Activated CD8-positive, alpha-beta memory T cell treated with anti-CD3 and anti-CD28 coated beads for 36 hours (primary cell): ENCODE measurements around the gene MOBP. TPM values are rescaled to one million over a fixed set of nuclear protein-coding genes. Genes with fewer than 3 reads are reported as not detected.
"Not testable (repeated sequence)": the region's sequence is repeated elsewhere in the genome, so short reads cannot be mapped to it uniquely, and the experiment has no call there.

Source experiments
- CTCF ChIA-PET: fragments of 350-600 bp; sonication (Branson Sonifier 250); formaldehyde crosslinking; loops from one replicate; lab custom pipeline; 2021; ENCODE audit warnings: antibody characterized with exemption; lab: Charles Lee
- POLR2A ChIA-PET: fragments of 350-600 bp; sonication (Branson Sonifier 250); formaldehyde crosslinking; loops from one replicate; lab custom pipeline; 2021; ENCODE audit warnings: antibody characterized with exemption; lab: Charles Lee
- total RNA-seq, 2 experiments: library from RNA; stranded (reverse); gene quantifications; one replicate each; pipeline ENCODE4 v1.2.3, GENCODE V29; 2021

Gene MOBP
- total RNA-seq = not detected

- ChIA-PET CTCF (no interaction called here), POLR2A (no interaction called here)
Observed at GRCh38 chr3:39467394-39468107, at the start of gene MOBP. TSS of gene MOBP (plus strand) at chr3:39467680. CDS start at chr3:39502070, 34,390 bp downstream.

- POLR2A ChIA-PET, CTCF ChIA-PET: not testable (repeated sequence)
Observed at GRCh38 chr3:39418556-39419225, 48.8 kb upstream of the MOBP start.

DNA sequence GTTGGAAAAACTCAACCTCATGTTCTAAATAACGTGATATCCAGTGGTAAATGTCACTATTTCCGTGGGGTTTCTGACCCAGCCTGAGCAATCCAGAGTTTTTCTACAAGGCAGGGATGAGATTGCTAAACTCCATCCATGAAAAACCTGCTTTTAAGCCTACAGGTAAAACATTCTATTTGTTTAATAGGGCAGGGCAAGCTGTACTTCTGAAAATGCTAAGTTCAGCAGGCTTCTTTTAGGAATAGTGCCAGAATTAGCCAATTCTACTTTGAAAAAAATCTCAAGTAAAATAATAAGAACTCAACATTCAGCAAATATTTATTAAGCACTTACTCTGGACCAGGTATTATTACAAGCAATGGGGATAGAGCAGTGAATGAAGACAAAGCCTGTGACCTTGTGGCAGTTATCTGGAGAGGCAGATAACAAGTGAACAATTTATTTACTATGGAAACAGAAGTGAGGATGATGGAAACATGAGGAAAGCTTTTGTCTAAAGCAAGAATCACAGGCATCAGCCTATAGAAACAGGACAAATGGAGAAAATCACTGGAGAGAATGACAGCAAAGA, 47.7 kb upstream of the MOBP start:
- CTCF ChIA-PET = no interaction called here

DNA sequence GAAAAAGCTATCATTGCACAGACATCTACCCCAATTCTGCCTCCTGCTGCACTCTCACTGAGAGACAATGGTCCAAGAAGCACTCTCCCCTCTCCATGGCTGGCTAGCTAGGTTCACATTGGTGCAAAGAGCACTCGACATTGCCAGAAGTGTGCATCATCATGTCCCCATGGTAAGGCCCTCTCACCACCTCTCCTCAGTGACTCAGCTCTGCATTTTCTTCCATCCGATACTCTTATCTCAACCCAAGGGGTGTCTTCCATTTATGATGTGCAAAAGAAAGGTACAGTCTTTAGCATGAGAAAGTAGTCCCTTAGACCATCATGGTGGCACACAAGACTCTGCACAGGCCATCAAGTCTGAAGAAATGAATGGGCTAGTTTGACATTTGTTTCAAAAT, 46.9 kb upstream of the MOBP start:
- ChIA-PET POLR2A (no interaction called here), CTCF (no interaction called here)

More for the DNA sequence above, 47.7 kb upstream of the MOBP start:
- POLR2A ChIA-PET = no interaction called here

- CTCF ChIA-PET = no interaction called here
- POLR2A ChIA-PET = no interaction called here
Observed at GRCh38 chr3:39423436-39423970, 44.0 kb upstream of the MOBP start.

DNA sequence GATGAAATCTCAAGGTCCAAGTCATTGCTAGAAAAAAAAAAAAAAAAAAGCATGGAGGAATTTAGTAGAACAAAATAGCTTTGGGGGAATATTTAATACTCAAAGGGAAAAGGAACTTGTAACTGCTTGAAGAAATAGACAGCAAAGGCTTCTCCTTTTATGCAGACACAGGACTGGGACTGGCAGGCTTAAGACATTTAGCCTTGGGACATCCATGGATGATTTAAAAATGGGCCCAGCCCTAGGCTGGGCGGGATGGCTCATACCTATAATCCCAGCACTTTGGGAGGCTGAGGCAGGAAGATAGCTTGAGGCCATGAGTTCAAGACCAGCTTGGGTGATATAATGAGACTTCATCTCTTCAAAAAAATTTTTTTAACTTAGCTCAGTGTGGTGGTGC, 41.2 kb upstream of the MOBP start:
- CTCF ChIA-PET = no interaction called here
- POLR2A ChIA-PET = no interaction called here

- CTCF ChIA-PET = no interaction called here
- POLR2A ChIA-PET = no interaction called here
Observed at GRCh38 chr3:39427506-39427905, 40.0 kb upstream of the MOBP start.

GRCh38 chr3:39428745-39429201, 38.7 kb upstream of the MOBP start:
- POLR2A ChIA-PET = no interaction called here
- CTCF ChIA-PET = no interaction called here

DNA sequence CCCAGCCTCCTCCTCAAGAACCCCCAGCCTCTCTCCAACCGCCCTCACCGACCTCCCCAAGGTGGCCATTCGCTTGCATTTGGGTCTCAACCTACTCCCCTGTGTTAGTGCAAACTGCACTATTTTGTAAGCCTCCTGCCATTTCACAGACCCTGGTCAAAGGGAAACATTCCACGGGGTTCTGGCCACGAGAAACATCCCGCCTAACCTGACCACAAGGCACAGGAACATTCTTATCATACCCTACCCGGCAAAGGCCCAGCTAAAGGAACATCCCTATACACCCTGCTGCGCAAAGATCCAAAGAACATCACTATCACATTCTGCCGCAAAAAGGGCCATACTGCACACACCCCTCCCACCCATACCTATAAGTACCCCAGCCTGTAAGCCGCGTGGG, 38.0 kb upstream of the MOBP start:
- ChIA-PET POLR2A (no interaction called here), CTCF (interaction anchor here (1.1 kb wide), 1 partner anchor 10 kb away, joined by 3 read pairs; no protein-coding TSS in a partner anchor)

GRCh38 chr3:39432342-39432741, 35.1 kb upstream of the MOBP start:
- ChIA-PET CTCF (no interaction called here), POLR2A (no interaction called here)

DNA sequence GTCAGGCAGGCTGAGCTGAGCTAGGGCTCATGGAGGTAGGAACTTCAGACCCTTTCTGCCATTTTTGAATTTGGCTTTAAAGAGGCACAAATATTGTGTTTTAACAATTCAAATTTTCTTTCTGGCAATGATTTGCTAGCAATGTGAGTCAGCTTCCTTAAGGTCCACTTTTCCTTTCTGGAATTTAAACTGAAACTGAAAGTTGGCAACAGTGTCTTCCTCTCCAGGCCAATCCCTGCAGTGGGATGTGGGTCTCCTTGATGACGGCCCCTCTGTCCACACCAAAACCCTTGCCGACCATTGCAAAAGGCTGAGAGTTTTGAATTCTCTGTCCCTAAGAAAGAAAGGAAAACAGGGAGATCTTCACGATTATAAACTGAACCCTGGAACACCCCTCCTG, 33.8 kb upstream of the MOBP start:
- POLR2A ChIA-PET = no interaction called here

DNA sequence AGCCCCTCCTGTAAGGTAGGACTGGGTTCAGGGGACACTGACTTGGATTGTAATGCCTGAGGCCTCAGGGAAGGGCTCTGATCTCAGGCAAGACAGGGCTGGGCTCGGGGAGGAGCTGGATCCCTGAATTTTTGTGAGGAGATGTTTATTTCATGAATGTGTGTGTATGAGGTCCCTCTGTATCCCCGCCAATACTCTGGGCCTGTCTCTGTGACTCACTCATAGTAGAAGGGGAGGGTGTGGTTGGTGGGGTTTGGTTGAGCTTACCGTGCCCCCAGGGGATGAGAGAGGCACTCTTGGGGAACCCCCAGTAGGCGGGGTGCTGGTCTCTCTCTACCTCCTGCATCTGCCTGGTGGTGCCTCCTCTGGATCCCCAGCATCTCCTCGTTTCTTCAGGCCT, 32.9 kb upstream of the MOBP start:
- ChIA-PET POLR2A (no interaction called here), CTCF (no interaction called here)

More for the DNA sequence above, 33.8 kb upstream of the MOBP start:
- CTCF ChIA-PET = no interaction called here

GRCh38 chr3:39435006-39435748, 32.3 kb upstream of the MOBP start:
- CTCF ChIA-PET = interaction anchor here (1.0 kb wide), 1 partner anchor 13 kb away, joined by 5 read pairs; no protein-coding TSS in a partner anchor
- POLR2A ChIA-PET = no interaction called here

- POLR2A ChIA-PET = no interaction called here
- CTCF ChIA-PET = interaction anchor here (0.8 to 1.1 kb wide), 2 partner anchors 9 kb away, joined by 3 to 5 read pairs; no protein-coding TSS in a partner anchor
Observed at GRCh38 chr3:39438880-39439279, 28.6 kb upstream of the MOBP start.

DNA sequence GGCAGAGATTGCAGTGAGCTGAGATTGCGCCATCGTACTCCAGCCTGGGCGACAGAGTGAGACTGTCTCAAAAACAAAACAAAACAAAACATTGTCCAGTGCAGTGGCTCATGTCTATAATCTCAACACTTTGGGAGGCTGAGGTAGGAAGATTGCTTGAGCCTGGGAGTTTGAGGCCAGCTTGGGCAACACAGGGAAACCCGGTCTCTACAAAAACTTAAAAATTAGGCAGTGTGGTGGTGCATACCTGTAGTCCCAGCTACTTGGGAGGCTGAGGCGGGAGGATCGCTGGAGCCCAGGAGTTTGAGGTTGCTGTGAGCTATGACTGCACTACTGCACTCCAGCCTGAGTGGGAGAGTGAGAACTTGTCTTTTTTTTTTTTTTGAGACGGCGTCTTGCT, 27.2 kb upstream of the MOBP start:
- POLR2A ChIA-PET = no interaction called here
- CTCF ChIA-PET = no interaction called here

DNA sequence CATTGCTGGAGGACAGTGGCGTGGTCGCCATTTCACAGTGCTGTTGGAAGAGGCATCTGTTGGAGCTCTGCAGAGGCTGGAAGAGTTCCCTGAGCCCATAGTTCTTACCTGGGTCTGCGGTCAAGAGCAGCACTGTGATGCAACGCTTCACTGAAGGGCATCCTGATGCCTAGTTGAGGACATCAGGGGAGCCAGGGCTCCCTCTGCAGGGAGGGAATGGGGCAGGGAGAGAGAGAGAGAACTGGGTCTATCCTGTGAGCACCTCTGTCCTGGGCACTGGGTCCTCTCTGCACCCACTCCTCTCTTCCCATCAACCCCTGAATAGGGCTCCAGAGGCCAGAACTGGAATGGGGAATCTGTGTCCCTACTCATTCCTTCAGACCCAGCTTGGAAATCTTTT, 23.9 kb upstream of the MOBP start:
- CTCF ChIA-PET = no interaction called here

DNA sequence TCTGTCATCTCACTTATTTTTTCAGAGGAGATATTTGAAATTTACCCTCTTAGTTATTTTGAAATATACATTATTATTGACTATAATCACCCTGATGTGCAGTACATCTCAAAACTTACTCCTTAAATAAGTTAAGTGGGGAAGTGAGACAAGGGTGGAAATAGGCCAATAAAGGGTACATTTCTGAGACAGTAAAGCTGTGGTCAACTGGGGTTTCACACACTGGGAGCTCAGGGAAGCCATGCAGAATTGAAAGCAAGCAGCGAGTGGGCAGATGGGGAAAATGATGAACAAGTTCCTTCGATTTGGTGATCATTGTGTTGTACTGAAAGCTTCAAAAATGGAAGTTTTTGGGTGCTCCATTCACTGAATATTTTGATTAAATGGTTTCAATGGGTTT, 21.6 kb upstream of the MOBP start:
- CTCF ChIA-PET = interaction anchor here (1.0 kb wide), 1 partner anchor 53 kb away, joined by 4 read pairs; no protein-coding TSS in a partner anchor

More for the DNA sequence above, 23.9 kb upstream of the MOBP start:
- POLR2A ChIA-PET = no interaction called here

DNA sequence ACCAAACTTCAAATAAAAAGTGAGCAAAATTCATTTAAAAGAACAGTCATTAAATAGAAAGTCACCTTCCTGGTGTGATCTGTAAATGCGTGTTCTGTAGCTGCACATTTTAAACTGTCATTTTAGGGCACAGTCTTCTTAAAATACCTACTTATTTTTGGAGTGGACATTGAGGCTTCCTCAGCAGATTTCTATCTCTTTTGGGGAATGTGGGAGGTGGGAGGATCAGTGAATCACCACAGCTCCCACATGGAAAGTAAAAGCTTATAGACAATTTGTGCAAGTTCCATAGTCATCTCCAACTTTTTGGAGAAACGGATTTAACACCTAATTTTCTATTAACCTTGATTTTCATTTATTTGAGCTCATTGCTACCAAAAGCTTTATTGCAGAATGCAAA, 21.0 kb upstream of the MOBP start:
- ChIA-PET POLR2A (no interaction called here), CTCF (interaction anchor here (0.6 to 1.5 kb wide), 3 partner anchors 53 to 1962 kb away, joined by 3 to 4 read pairs (median 3); no protein-coding TSS in a partner anchor)

More for the DNA sequence above, 21.6 kb upstream of the MOBP start:
- POLR2A ChIA-PET = no interaction called here
